HepG2 (cell line): ENCODE data around the gene ASB9. TPM values are rescaled to one million over a fixed set of nuclear protein-coding genes. Genes with fewer than 3 reads are reported as not detected.

Experiments
- ARNTL ChIP-seq: sonication (generic); formaldehyde crosslinking; IDR thresholded peaks from 2 replicates; pipeline ENCODE4 v1.4.0; 2020; ENCODE audit warnings: mild to moderate bottlenecking, missing genetic modification reagents
- CHD4 ChIP-seq: fragments of 200-600 bp; sonication (generic); IDR thresholded peaks from 2 replicates; pipeline ENCODE4 v1.7.0; 2017; ENCODE audit warnings: mild to moderate bottlenecking, low read length, borderline replicate concordance
- EHMT2 ChIP-seq: fragments of 200-600 bp; sonication (generic); IDR thresholded peaks from 2 replicates; pipeline ENCODE4 v1.7.0; 2017; ENCODE audit warnings: antibody characterized with exemption, low read depth, low read length, borderline replicate concordance
- ELF1 ChIP-seq: sonication (generic); formaldehyde crosslinking; IDR thresholded peaks from 2 replicates; pipeline ENCODE4 v1.4.0; 2020; ENCODE audit warnings: missing genetic modification reagents
- ELK4 ChIP-seq: sonication (generic); formaldehyde crosslinking; IDR thresholded peaks from 2 replicates; pipeline ENCODE4 v1.9.0; 2021; ENCODE audit warnings: missing genetic modification reagents, borderline replicate concordance
- EZH2 ChIP-seq: conservative IDR thresholded peaks from 2 replicates; pipeline ENCODE4 v1.6.1; 2012; ENCODE audit warnings: mild to moderate bottlenecking, low read depth, low read length, moderate library complexity
- GLI4 ChIP-seq: sonication (generic); formaldehyde crosslinking; IDR thresholded peaks from 2 replicates; pipeline ENCODE4 v1.5.1; 2020; ENCODE audit warnings: missing genetic modification reagents, mild to moderate bottlenecking, moderate library complexity, borderline replicate concordance
- JUN ChIP-seq: sonication (generic); formaldehyde crosslinking; IDR thresholded peaks from 2 replicates; pipeline ENCODE4 v1.4.0; 2020; ENCODE audit warnings: mild to moderate bottlenecking, missing genetic modification reagents
- KAT7 ChIP-seq: IDR thresholded peaks from 2 replicates; pipeline ENCODE4 v1.6.1; 2018; ENCODE audit warnings: borderline replicate concordance, missing compliant biosample characterization
- MYNN ChIP-seq: sonication (generic); formaldehyde crosslinking; IDR thresholded peaks from 2 replicates; pipeline ENCODE4 v1.4.0; 2020; ENCODE audit warnings: mild to moderate bottlenecking, low read depth, missing genetic modification reagents
- PAF1 ChIP-seq: IDR thresholded peaks from 2 replicates; pipeline ENCODE4 v1.6.1; 2016; ENCODE audit warnings: missing genetic modification reagents, missing compliant biosample characterization
- RBM39 ChIP-seq: fragments of 200-400 bp; formaldehyde crosslinking; IDR thresholded peaks from one replicate; pipeline ENCODE4 v1.6.1; 2018; ENCODE audit warnings: antibody characterized with exemption, mild to moderate bottlenecking, low read depth, low read length; ENCODE audit not compliant: poor library complexity, severe bottlenecking
- REPIN1 ChIP-seq: sonication (generic); formaldehyde crosslinking; IDR thresholded peaks from 2 replicates; pipeline ENCODE4 v1.8.0; 2022; ENCODE audit warnings: missing genetic modification reagents, low read depth, mild to moderate bottlenecking, borderline replicate concordance
- RORA ChIP-seq: sonication (generic); formaldehyde crosslinking; IDR thresholded peaks from 2 replicates; pipeline ENCODE4 v1.5.0; 2020; ENCODE audit warnings: mild to moderate bottlenecking, missing genetic modification reagents, moderate library complexity
- TEF ChIP-seq: sonication (generic); formaldehyde crosslinking; IDR thresholded peaks from 2 replicates; pipeline ENCODE4 v1.5.0; 2020; ENCODE audit warnings: missing genetic modification reagents
- ZKSCAN1 ChIP-seq: fragments of 150-350 bp; IDR thresholded peaks from 2 replicates; pipeline ENCODE4 v1.6.1; 2014; ENCODE audit warnings: low read length
- ZNF17 ChIP-seq: sonication (generic); formaldehyde crosslinking; IDR thresholded peaks from 2 replicates; pipeline ENCODE4 v1.5.0; 2020; ENCODE audit warnings: mild to moderate bottlenecking, missing genetic modification reagents
- ZNF605 ChIP-seq: sonication (generic); formaldehyde crosslinking; IDR thresholded peaks from 2 replicates; pipeline ENCODE4 v1.8.0; 2022; ENCODE audit warnings: mild to moderate bottlenecking, missing genetic modification reagents
- ZNF83 ChIP-seq: sonication (generic); formaldehyde crosslinking; IDR thresholded peaks from 2 replicates; pipeline ENCODE4 v1.4.0; 2020; ENCODE audit warnings: missing genetic modification reagents, mild to moderate bottlenecking, borderline replicate concordance
- ZZZ3 ChIP-seq: sonication (generic); formaldehyde crosslinking; IDR thresholded peaks from 2 replicates; pipeline ENCODE4 v1.4.0; 2020; ENCODE audit warnings: missing genetic modification reagents, mild to moderate bottlenecking, borderline replicate concordance
- polyA plus RNA-seq, 8 experiments: library from polyadenylated mRNA; depleted of rRNA in 3 of 8; stranded (reverse) in 7 of 8; unstranded in 1 of 8; fragments of >200 nt; fragmentation: Illumina TruSeq in 4 of 8; extraction: Trizol in 4 of 8; gene quantifications; 2 replicates each; pipeline versions ENCODE4 v1.2.1 to v1.2.3, GENCODE V29; 2011 to 2016; ENCODE audit warnings: low read depth in 4 of 8, missing spikeins in 1 of 8, mixed read lengths in 1 of 8; ENCODE audit not compliant: insufficient read depth in 1 of 8
- total RNA-seq, 5 experiments: library from RNA; depleted of rRNA; stranded (reverse); fragments of >200 nt; fragmentation: Illumina TruSeq; extraction: Trizol; gene quantifications; 2 replicates each; pipeline ENCODE4 v1.2.3, GENCODE V29; 2016; ENCODE audit warnings: low read depth in 1 of 5
- TF ChIP-seq, protein P1 (sequence below): sonication (generic); formaldehyde crosslinking; IDR thresholded peaks from 2 replicates; pipeline ENCODE4 v1.4.0; 2020; ENCODE audit warnings: missing genetic modification reagents
- TF ChIP-seq, protein P2 (sequence below): sonication (generic); formaldehyde crosslinking; IDR thresholded peaks from 2 replicates; pipeline ENCODE4 v1.8.1; 2022; ENCODE audit warnings: mild to moderate bottlenecking, missing genetic modification reagents
- TF ChIP-seq, protein P3 (sequence below): sonication (generic); formaldehyde crosslinking; IDR thresholded peaks from 2 replicates; pipeline ENCODE4 v1.8.0; 2022; ENCODE audit warnings: mild to moderate bottlenecking, missing genetic modification reagents

ASB9 gene
- total and polyA plus RNA-seq, 2 of the 13 experiments (the other 11 are each of a cell fraction or from before 2014, with no cell fraction given) = 4.2 to 13.8 TPM

DNA sequence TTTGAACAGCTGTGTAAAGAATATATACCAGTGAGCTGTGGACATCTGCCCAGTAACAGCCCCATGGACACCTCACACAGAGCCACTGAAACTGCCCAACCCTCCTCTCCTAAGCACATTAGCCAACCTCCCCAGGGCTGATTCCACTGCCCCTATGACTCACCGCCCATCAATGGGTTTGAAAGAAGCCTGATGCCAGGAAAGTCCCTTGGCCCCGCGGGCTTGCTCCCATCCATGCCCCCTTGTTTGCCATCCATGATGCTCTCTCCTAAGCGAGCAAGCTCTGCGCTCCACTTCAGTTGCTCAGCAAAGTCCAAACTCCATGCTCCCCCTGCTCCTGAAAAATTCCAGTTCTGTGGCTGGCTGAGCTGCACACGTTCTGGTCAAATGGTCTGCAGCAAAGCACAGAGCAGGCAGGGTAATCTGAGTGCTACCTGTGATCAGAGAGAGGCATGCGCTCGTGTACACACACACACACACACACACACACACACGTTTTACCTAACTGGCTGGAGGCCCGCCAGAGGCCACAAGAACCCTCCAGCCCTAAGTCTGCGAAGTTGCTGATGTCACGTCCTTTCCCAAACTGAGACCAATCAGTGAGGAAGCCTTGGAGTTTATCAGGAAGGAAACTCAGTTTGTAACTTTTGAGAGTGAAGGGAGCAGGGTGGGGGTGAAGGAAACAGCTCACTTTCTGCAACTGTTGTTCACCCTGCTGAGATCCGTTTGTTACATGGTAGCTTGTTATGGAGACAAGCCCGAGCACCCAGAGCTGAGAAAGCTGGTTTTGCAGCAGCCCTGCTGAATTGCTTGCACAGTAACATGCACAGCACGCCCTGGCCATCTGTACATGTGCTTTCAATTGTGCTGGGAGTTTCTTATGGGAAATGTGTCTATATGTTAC, at the start of gene ASB9 (continued):
- TF ChIP-seq, protein P1, sequence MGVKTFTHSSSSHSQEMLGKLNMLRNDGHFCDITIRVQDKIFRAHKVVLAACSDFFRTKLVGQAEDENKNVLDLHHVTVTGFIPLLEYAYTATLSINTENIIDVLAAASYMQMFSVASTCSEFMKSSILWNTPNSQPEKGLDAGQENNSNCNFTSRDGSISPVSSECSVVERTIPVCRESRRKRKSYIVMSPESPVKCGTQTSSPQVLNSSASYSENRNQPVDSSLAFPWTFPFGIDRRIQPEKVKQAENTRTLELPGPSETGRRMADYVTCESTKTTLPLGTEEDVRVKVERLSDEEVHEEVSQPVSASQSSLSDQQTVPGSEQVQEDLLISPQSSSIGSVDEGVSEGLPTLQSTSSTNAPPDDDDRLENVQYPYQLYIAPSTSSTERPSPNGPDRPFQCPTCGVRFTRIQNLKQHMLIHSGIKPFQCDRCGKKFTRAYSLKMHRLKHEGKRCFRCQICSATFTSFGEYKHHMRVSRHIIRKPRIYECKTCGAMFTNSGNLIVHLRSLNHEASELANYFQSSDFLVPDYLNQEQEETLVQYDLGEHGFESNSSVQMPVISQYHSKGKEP (CRISPR knock-in tag) = no peak
- TF ChIP-seq ELK4 (CRISPR knock-in tag) (no peak), EHMT2 (no peak), RORA (CRISPR knock-in tag) (no peak), CHD4 (no peak), EZH2 (no peak), GLI4 (CRISPR knock-in tag) (no peak), ZZZ3 (CRISPR knock-in tag) (no peak), TEF (CRISPR knock-in tag) (no peak), JUN (CRISPR knock-in tag) (peak; percentile 52; the same call in 1 of the 2 replicates), ZKSCAN1 (no peak), ELF1 (CRISPR knock-in tag) (no peak), ZNF17 (CRISPR knock-in tag) (no peak), RBM39 (no peak), ZNF83 (CRISPR knock-in tag) (no peak), ZNF605 (CRISPR knock-in tag) (no peak), KAT7 (CRISPR knock-in tag) (no peak), REPIN1 (CRISPR knock-in tag) (0 out of 2 replicates have a peak, but pooled peaks have one; percentile 56), PAF1 (CRISPR knock-in tag) (no peak), MYNN (no peak), ARNTL (CRISPR knock-in tag) (0 out of 2 replicates have a peak, but pooled peaks have one; percentile 42)
- TF ChIP-seq, protein P2, sequence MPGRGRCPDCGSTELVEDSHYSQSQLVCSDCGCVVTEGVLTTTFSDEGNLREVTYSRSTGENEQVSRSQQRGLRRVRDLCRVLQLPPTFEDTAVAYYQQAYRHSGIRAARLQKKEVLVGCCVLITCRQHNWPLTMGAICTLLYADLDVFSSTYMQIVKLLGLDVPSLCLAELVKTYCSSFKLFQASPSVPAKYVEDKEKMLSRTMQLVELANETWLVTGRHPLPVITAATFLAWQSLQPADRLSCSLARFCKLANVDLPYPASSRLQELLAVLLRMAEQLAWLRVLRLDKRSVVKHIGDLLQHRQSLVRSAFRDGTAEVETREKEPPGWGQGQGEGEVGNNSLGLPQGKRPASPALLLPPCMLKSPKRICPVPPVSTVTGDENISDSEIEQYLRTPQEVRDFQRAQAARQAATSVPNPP (CRISPR knock-in tag) = no peak
- TF ChIP-seq, protein P3, sequence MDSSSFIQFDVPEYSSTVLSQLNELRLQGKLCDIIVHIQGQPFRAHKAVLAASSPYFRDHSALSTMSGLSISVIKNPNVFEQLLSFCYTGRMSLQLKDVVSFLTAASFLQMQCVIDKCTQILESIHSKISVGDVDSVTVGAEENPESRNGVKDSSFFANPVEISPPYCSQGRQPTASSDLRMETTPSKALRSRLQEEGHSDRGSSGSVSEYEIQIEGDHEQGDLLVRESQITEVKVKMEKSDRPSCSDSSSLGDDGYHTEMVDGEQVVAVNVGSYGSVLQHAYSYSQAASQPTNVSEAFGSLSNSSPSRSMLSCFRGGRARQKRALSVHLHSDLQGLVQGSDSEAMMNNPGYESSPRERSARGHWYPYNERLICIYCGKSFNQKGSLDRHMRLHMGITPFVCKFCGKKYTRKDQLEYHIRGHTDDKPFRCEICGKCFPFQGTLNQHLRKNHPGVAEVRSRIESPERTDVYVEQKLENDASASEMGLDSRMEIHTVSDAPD (CRISPR knock-in tag) = peak; percentile 41; the same call in 1 of the 2 replicates
